Kasumi-1 (cell line): ENCODE data around the gene PMIS2.
A peak's percentile ranks its signal among the peaks of the same experiment; 100 is the strongest.

Source experiments
- DNase-seq, 2 experiments: peaks; one replicate each; lab custom pipeline; 2025; lab: John Stamatoyannopoulos, UW

Gene PMIS2

GRCh38 chr19:35585848-35586247 lies at the start of gene PMIS2:
Gene PMIS2 (plus strand): TSS chr19:35586173. CDS start chr19:35586260, 87 bp downstream.
- no peak for DNase-seq

- no peak for DNase-seq
These were observed 46.7 kb upstream of the PMIS2 start for GRCh38 chr19:35539314-35539713.

GRCh38 chr19:35539850-35540249 lies 46.1 kb upstream of the PMIS2 start:
- no peak for DNase-seq

GRCh38 chr19:35540356-35540927 lies 45.5 kb upstream of the PMIS2 start:
- DNase-seq, result no peak

- DNase-seq, result no peak
These were observed 43.8 kb upstream of the PMIS2 start for GRCh38 chr19:35542209-35542608.

GRCh38 chr19:35543280-35544109 lies 42.5 kb upstream of the PMIS2 start:
- no peak for DNase-seq

- no peak for DNase-seq
These were observed 41.7 kb upstream of the PMIS2 start for GRCh38 chr19:35544110-35544802.

GRCh38 chr19:35545001-35545854 lies 40.7 kb upstream of the PMIS2 start, which contains the start of gene TMEM147:
Gene TMEM147 (plus strand): TSS chr19:35545626. CDS start chr19:35545740, 114 bp downstream.
- peak; percentile 73 to 76 for DNase-seq

GRCh38 chr19:35545855-35546381 lies 40.1 kb upstream of the PMIS2 start:
- DNase-seq, result peak; percentile 6 to 24

- no peak for DNase-seq
These were observed 39.4 kb upstream of the PMIS2 start for GRCh38 chr19:35546532-35546931.

GRCh38 chr19:35549174-35549788 lies 36.7 kb upstream of the PMIS2 start:
- DNase-seq, result peak; percentile 66

GRCh38 chr19:35549879-35550523 lies 36.0 kb upstream of the PMIS2 start:
- no peak for DNase-seq

- DNase-seq, result no peak
These were observed 34.7 kb upstream of the PMIS2 start for GRCh38 chr19:35551091-35551810.

GRCh38 chr19:35552534-35553384 lies 33.2 kb upstream of the PMIS2 start:
- no peak for DNase-seq

- DNase-seq, result no peak
These were observed 32.5 kb upstream of the PMIS2 start for GRCh38 chr19:35553385-35554000.

- DNase-seq, result no peak
These were observed 31.9 kb upstream of the PMIS2 start for GRCh38 chr19:35554076-35554475.

GRCh38 chr19:35555301-35556005 lies 30.5 kb upstream of the PMIS2 start:
- no peak for DNase-seq

- DNase-seq, result no peak
These were observed 29.9 kb upstream of the PMIS2 start for GRCh38 chr19:35556025-35556590.
